Fibroblast of lung (primary cell): ENCODE data around the gene PCDHA10.

ENCODE experiments used
- EZH2 ChIP-seq: IDR thresholded peaks from 2 replicates; pipeline ENCODE4 v1.5.1; 2012; ENCODE audit warnings: low read length, control low read depth, mild to moderate bottlenecking; ENCODE audit errors: missing control alignments
- TF ChIP-seq, protein P1 (sequence below), 2 donors: IDR thresholded peaks in 1 of 2; conservative IDR thresholded peaks in 1 of 2; 1 replicate in 1 of 2; 2 replicates in 1 of 2; pipeline ENCODE4 v1.5.1; 2011 to 2012; ENCODE audit warnings: low read length in 2 of 2, control low read depth in 1 of 2, inconsistent platforms in 1 of 2, low read depth in 1 of 2, mild to moderate bottlenecking in 1 of 2

- no peak for TF ChIP-seq EZH2
- TF ChIP-seq, protein P1, sequence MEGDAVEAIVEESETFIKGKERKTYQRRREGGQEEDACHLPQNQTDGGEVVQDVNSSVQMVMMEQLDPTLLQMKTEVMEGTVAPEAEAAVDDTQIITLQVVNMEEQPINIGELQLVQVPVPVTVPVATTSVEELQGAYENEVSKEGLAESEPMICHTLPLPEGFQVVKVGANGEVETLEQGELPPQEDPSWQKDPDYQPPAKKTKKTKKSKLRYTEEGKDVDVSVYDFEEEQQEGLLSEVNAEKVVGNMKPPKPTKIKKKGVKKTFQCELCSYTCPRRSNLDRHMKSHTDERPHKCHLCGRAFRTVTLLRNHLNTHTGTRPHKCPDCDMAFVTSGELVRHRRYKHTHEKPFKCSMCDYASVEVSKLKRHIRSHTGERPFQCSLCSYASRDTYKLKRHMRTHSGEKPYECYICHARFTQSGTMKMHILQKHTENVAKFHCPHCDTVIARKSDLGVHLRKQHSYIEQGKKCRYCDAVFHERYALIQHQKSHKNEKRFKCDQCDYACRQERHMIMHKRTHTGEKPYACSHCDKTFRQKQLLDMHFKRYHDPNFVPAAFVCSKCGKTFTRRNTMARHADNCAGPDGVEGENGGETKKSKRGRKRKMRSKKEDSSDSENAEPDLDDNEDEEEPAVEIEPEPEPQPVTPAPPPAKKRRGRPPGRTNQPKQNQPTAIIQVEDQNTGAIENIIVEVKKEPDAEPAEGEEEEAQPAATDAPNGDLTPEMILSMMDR (conservative IDR thresholded peaks at IDR 0.05 in 1 of 2, IDR thresholded peaks at IDR 0.05 in 1 of 2; ENCODE audit: low read depth in 1 of 2, low read length in 2 of 2): no peak
Observed at GRCh38 chr5:140808889-140809291, 46.8 kb upstream of the PCDHA10 start.
